Stimulated activated naive B cell treated with anti-CD40 and anti-IgM and Interleukin-4, amounts not matched to agents 10 μg/mL and 1 μg/mL and 100 μg/mL, for 72 hours (primary cell): ENCODE measurements around the gene TPRN.
"Not testable (repeated sequence)": the region's sequence is repeated elsewhere in the genome, so short reads cannot be mapped to it uniquely, and the experiment has no call there.

Experiments used
- ATAC-seq, 2 donors: fragments of 150-1000 bp; cut with Tn5 transposase; replicated peaks; 2 replicates each; pipeline ENCODE4 v1.10.0; 2021; ENCODE audit warnings: moderate library complexity in 1 of 2
- DNase-seq: peaks from one replicate; pipeline ENCODE4 v3.0.0; 2021
- H3K27ac Mint-ChIP-seq: one replicate; pipeline ENCODE4 v1.8.0; 2022; ENCODE audit warnings: mild to moderate bottlenecking, mixed read lengths
- H3K27me3 Mint-ChIP-seq, 2 donors: one replicate each; pipeline ENCODE4 v1.8.0; 2022; ENCODE audit warnings: mixed read lengths in 2 of 2
- H3K36me3 Mint-ChIP-seq, 2 donors: one replicate each; pipeline ENCODE4 v1.8.0; 2022; ENCODE audit warnings: mixed read lengths in 2 of 2, mild to moderate bottlenecking in 1 of 2
- H3K4me1 Mint-ChIP-seq, 2 donors: one replicate each; pipeline ENCODE4 v1.8.0; 2022; ENCODE audit warnings: mixed read lengths in 2 of 2, mild to moderate bottlenecking in 1 of 2
- H3K4me3 Mint-ChIP-seq, 2 donors: one replicate each; pipeline ENCODE4 v1.8.0; 2022; ENCODE audit warnings: mild to moderate bottlenecking in 2 of 2, mixed read lengths in 2 of 2, moderate library complexity in 1 of 2
- H3K9me3 Mint-ChIP-seq, 2 donors: one replicate each; pipeline ENCODE4 v1.8.0; 2022; ENCODE audit warnings: mixed read lengths in 2 of 2, mild to moderate bottlenecking in 1 of 2

TPRN gene

GRCh38 chr9:137200311-137201204 is at the start of gene TPRN:
Gene TPRN, minus strand, starts transcription at chr9:137200741. Its CDS starts 30 bp downstream, at chr9:137200711.
- H3K36me3 Mint-ChIP-seq: peaks cover 4 to 8% of the 10 kb centered on the region in 2 donors
- DNase-seq: peak; percentile 99
- H3K27ac Mint-ChIP-seq: peak within 1 kb of the TSS; percentile 93
- H3K4me3 Mint-ChIP-seq: peak within 1 kb of the TSS; percentile 87 to 92
- peak; percentile 89 to 95 for ATAC-seq
- H3K27me3 Mint-ChIP-seq: no peaks in the 10 kb centered on the region
- H3K9me3 Mint-ChIP-seq: no peaks in the 10 kb centered on the region
- H3K4me1 Mint-ChIP-seq: peaks cover 27 to 64% of the 10 kb centered on the region in 2 donors

- Mint-ChIP-seq H3K36me3 (peaks cover 4 to 17% of the 10 kb centered on the region in 2 donors), H3K4me1 (peaks cover 14 to 22% of the 10 kb centered on the region in 2 donors), H3K4me3 (no peak overlapping the region), H3K27me3 (no peaks in the 10 kb centered on the region), H3K27ac (no peak overlapping the region), H3K9me3 (no peaks in the 10 kb centered on the region)
- ATAC-seq: no peak
- DNase-seq: no peak
Observed at GRCh38 chr9:137247916-137248175, 47.3 kb upstream of the TPRN start.

GRCh38 chr9:137247135-137247915 is 46.8 kb upstream of the TPRN start:
- Mint-ChIP-seq H3K27ac (no peak overlapping the region), H3K9me3 (no peaks in the 10 kb centered on the region), H3K36me3 (peaks cover 9 to 22% of the 10 kb centered on the region in 2 donors), H3K27me3 (no peaks in the 10 kb centered on the region), H3K4me3 (no peak overlapping the region), H3K4me1 (peaks cover 17 to 28% of the 10 kb centered on the region in 2 donors)
- no peak for ATAC-seq
- no peak for DNase-seq

- ATAC-seq (no peak), DNase-seq (no peak)
- peaks cover 15 to 30% of the 10 kb centered on the region in 2 donors for H3K36me3 Mint-ChIP-seq
- peak overlapping the region; percentile 3 for H3K27ac Mint-ChIP-seq
- H3K4me1 Mint-ChIP-seq: peaks cover 21 to 32% of the 10 kb centered on the region in 2 donors
- no peak overlapping the region for H3K4me3 Mint-ChIP-seq
- H3K27me3 Mint-ChIP-seq: no peaks in the 10 kb centered on the region
- H3K9me3 Mint-ChIP-seq: no peaks in the 10 kb centered on the region
Observed at GRCh38 chr9:137245450-137246421, 45.2 kb upstream of the TPRN start.

GRCh38 chr9:137244486-137245449 is 44.2 kb upstream of the TPRN start:
- H3K4me3 Mint-ChIP-seq: no peak overlapping the region
- peak overlapping the region; percentile 89 for H3K27ac Mint-ChIP-seq

GRCh38 chr9:137243626-137244485 is 43.3 kb upstream of the TPRN start:
- H3K27me3 Mint-ChIP-seq: no peaks in the 10 kb centered on the region
- H3K9me3 Mint-ChIP-seq: no peaks in the 10 kb centered on the region
- peak overlapping the region; percentile 89 for H3K27ac Mint-ChIP-seq
- H3K4me1 Mint-ChIP-seq: peaks cover 24 to 42% of the 10 kb centered on the region in 2 donors
- no peak for ATAC-seq
- peaks cover 17 to 30% of the 10 kb centered on the region in 2 donors for H3K36me3 Mint-ChIP-seq
- H3K4me3 Mint-ChIP-seq: peak overlapping the region; percentile 6 to 11
- no peak for DNase-seq

More at GRCh38 chr9:137244486-137245449, 44.2 kb upstream of the TPRN start:
- no peak for DNase-seq
- H3K4me1 Mint-ChIP-seq: peaks cover 21 to 33% of the 10 kb centered on the region in 2 donors
- peaks cover 15 to 30% of the 10 kb centered on the region in 2 donors for H3K36me3 Mint-ChIP-seq
- no peaks in the 10 kb centered on the region for H3K27me3 Mint-ChIP-seq
- ATAC-seq: no peak
- H3K9me3 Mint-ChIP-seq: no peaks in the 10 kb centered on the region

- ATAC-seq, DNase-seq, H3K27me3 Mint-ChIP-seq, H3K9me3 Mint-ChIP-seq: not testable (repeated sequence)
- Mint-ChIP-seq H3K4me1 (peaks cover 26 to 48% of the 10 kb centered on the region in 2 donors), H3K27ac (peak overlapping the region; percentile 51), H3K36me3 (peaks cover 17 to 30% of the 10 kb centered on the region in 2 donors), H3K4me3 (peak overlapping the region in 1 of 2 donors; percentile 29)
Observed at GRCh38 chr9:137243266-137243625, 42.7 kb upstream of the TPRN start.

GRCh38 chr9:137242269-137243203 is 42.0 kb upstream of the TPRN start:
- H3K9me3 Mint-ChIP-seq: no peaks in the 10 kb centered on the region
- H3K36me3 Mint-ChIP-seq: peaks cover 17 to 30% of the 10 kb centered on the region in 2 donors
- H3K4me3 Mint-ChIP-seq: peak overlapping the region; percentile 79 to 87

GRCh38 chr9:137241490-137242268 is 41.1 kb upstream of the TPRN start:
- ATAC-seq (peak; percentile 20 to 22), DNase-seq (no peak)
- Mint-ChIP-seq H3K4me3 (peak overlapping the region; percentile 87 to 94), H3K4me1 (peaks cover 32 to 64% of the 10 kb centered on the region in 2 donors), H3K36me3 (peaks cover 17 to 30% of the 10 kb centered on the region in 2 donors), H3K9me3 (no peaks in the 10 kb centered on the region), H3K27ac (peak overlapping the region; percentile 88), H3K27me3 (no peaks in the 10 kb centered on the region)

More at GRCh38 chr9:137242269-137243203, 42.0 kb upstream of the TPRN start:
- no peak for DNase-seq
- no peaks in the 10 kb centered on the region for H3K27me3 Mint-ChIP-seq
- H3K27ac Mint-ChIP-seq: peak overlapping the region; percentile 88
- ATAC-seq: no peak
- H3K4me1 Mint-ChIP-seq: peaks cover 30 to 55% of the 10 kb centered on the region in 2 donors

- Mint-ChIP-seq H3K27me3 (no peaks in the 10 kb centered on the region), H3K4me1 (peaks cover 34 to 70% of the 10 kb centered on the region in 2 donors), H3K36me3 (peaks cover 17 to 30% of the 10 kb centered on the region in 2 donors), H3K9me3 (no peaks in the 10 kb centered on the region), H3K4me3 (peak within 1 kb of the TSS; percentile 87 to 94), H3K27ac (peak within 1 kb of the TSS; percentile 99)
- peak; percentile 80 to 82 for ATAC-seq
- DNase-seq: peak; percentile 99
Observed at GRCh38 chr9:137240841-137241489, 40.4 kb upstream of the TPRN start, which contains the start of gene TUBB4B. Gene TUBB4B, plus strand, starts transcription at chr9:137241287. Its CDS starts 74 bp downstream, at chr9:137241361.
